Measurements from ENCODE around the gene SLC38A8. TPM values are rescaled to one million over a fixed set of nuclear protein-coding genes. Genes with fewer than 3 reads are reported as not detected.

Gene SLC38A8
- total RNA-seq, 1 donor from 2014 or later: not detected

DNA sequence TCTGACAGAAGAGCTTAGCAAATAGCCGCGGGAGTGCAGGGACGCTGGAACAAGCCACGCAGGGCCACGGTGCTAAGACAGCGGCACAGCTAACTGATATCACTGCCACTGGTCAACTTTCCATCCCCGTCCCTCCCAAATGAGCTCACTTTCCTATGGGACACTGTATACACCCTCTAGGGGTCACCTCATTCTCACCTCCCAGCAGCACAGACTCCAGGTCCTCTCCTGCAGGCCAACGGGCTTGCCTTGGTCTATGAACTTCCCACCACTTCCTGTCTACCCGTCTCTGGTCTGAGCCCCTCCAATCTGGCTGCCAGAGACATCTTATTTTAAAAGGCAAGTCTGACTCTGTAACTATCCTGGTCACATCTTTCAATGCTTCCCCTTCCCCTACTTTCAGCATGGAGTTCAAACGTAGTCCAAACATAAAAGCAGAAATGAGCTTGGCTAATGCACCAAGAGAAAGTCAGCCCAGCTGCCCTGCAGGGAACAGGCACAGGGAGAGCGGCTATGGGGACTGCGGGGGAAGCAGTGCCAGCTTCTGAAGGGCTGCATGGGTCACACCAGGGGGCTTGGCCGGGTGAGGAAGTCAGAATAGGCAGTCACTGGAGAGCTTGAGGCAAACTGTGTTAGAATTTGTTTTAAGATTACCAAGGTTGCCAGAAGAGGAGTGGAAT, 26.3 kb upstream of the SLC38A8 start:
- DNase-seq: no peak

DNA sequence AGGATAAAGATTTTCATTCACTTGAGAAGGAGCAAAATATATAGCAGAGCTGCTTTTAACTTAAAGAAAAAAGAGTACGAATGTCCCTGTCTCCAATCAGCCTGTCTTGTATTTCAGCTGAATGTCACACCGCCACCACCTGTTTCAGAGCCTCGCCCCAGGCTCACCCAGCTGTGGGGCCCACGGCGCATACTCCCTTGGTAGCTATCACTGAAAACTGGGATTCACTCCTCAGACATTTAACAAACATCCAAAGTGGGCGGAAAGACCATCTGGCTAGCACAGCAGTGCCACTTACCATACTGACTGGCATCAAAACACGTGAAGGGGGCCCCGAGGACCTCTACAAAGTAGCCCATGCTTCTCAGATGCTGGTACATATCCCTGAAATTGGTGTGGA, 25.4 kb upstream of the SLC38A8 start:
- DNase-seq: no peak

DNA sequence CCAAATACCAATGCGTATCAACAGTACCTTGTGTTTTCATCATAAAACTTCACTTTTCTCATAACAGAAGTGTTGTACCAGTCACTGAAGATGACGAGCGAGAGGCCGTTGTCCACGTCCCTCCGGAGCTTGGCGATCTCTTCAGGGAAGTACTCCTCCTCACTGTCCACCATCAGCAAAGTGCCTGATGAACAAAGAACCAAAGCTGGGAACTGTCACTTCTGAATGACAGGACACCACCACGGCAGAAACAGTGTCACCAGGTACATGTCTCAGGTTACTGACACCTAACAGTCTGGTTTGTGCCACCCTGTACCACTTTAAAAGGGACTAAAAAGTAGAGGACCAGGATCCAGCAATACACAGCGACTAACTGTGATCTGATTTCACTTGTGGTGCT, 25.0 kb upstream of the SLC38A8 start:
- no peak for DNase-seq

DNA sequence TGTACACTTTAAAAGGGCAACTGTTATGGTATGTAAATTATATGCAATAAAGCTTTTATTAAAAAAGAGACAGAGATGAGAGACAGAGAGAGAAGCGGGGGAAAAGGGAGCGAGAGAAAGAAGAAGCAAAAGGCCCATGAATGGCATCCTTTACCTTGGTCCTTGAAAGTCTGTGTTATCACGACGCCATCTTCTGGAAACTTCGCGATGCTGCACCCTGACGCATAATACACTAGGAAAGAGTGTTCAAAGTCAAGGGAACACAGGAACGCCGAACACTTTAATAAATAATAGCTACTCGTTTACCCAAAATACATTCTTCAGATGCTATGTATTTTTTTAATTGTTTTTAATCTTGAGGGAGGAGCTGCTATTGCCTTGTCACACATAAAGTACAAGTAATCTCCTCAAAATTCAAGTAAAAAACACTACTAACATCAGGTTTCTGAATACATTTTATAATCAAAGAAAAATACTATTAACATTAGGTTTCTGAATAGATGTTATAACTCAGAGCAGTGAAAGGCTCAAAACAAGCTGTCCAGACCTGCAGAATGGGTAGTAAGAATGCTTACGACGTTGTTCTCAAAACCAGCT, 23.0 kb upstream of the SLC38A8 start:
- DNase-seq: peak; percentile 79

DNA sequence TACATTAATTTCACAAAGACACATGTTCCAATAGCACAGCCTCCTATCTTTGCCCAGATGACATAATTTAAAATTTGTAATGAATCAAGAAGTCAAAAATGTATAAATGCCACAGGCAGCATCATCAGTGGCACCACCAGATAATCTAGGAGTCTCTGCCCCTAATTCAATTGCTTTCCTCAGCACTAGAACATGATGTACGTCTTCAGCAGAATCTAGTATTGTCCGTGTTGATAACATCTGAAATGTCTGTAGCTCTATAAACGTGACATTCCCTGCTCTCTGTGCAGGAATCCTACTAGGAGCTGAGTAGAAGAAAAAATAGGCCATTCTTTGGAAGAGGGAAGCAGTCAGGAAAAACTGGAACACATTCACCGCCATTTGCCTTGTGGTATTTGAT, 21.4 kb upstream of the SLC38A8 start:
- DNase-seq: no peak

DNA sequence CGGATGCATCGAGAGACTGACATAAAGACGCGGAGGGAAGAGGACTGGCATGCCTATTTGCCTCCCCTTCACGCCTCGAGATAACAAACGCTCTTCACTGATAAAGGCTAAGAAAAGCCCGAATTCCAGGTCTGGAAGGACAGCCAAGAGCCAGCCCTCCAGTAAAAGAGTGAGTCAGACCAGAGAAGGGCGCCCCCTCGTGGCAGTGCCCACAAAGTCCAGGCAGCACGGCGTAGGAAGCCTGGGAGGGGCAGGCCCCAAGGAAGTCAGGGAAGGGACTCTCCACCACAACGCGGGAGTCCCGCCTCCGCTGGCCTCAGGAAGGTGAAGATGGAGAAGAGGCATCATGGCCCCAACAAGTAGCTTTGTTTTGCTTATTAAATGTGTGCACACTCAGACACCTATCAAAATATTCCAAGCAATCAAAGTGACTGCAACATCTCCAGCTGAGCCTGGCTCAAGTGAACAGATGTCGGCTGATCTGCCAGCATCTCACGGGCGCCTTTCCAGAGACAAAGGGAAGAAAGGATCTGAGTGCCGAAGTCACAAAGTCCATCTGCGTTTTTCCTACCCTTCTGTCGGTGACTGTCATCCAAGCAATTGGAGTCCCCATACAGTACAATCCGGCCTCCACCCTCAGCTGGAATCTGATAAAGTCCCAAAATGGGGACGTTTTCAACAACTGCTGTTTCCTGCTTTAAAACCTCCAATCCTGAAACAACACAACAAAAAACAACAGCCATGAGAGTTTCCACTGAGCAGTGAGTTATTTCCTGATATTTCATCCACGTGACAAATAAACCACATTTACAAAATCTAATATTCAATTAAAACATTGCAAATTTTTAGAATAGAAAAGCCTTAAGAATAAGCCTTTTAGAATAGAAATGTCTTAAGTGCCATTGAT, 20.4 kb upstream of the SLC38A8 start:
- DNase-seq: peak; percentile 84

DNA sequence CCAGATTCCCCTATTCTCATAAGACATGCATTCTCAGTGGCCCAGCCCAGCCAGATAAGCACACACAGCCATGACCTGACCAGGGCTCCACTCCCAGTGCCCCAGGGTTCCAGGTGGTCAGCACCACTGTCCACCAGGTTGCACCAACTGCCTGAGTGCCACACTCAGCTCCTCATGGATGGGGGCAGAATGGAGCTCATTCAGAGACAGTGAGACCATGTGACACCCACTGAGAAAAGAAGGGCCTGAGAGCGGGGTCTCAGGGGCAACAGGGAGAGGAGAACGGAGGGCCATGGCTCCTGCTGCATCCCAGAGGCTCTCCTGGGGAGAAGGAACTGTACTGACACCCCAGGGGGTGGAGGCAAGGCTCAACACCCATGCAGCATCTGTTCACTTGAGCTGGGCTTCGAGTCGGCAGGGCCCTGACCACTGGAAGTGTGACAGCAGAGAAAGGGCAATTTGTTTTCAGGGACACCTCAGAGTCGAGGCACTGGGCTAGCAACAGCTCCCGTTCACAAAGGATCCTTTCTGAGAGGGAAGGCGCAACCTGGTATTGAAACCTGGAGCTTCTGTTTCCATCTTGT, 18.7 kb upstream of the SLC38A8 start:
- no peak for DNase-seq

DNA sequence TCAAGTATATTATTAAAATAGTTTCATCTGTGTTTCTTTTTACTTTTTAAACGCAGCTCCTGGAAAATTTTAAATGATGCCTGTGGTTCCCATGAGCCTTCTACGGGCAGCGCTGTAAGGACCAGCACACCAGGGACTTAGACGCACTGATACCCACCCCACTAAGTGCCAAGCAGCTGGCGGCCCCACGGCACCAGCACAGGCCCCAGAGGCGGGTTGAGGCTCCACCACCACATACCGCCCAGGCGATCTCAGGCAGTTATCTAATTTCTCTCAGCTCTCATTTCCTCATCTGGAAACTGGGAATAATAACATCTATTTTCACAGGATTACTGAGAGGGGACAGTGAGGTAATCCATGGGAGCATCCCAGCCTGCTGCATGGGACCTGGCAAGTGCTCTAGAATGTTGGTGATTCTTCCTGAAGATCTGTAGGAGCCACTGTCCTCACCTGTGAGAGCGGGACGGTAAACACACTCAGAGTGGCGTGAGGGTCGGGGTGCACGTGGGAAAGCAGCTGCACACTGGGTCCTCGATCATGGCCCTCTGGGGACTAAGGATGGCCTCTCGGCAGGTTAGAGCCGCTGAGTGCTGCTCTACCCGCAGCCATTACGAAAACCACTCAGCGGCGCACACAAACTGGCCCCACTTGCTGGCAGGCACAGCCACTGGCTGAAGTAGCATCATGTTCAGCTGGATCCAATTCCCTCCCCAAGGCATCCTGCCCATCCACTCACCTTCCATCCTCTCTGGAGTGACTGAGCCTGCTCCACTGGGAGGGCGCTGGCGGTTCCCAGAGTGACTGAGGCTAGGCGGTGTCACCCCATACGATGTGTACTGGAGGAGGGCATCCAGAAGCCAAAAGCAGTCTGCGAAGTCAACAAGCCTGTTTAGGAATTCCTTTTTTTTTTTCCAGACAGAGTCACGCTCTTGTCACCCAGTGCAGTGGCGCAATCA, 17.6 kb upstream of the SLC38A8 start:
- no peak for DNase-seq

DNA sequence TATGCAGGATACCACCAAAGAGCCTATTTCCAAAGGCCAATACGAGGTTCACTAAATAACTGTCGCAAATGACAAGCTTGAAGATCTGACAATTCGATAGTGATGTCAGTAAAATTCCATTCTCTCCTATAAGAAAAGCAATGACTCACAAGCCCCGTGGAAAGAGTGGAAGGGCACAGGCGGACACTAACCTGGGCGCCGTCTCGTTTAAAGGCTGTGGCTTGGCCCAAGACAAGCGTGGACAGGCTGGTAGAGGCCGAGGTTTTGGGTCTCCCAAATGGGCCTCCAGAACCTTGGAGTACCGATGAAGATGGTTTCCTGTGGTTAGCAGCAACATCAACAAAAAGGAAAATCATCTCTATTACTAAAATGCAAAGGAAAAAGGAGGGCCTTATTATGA, 16.5 kb upstream of the SLC38A8 start:
- DNase-seq: no peak

DNA sequence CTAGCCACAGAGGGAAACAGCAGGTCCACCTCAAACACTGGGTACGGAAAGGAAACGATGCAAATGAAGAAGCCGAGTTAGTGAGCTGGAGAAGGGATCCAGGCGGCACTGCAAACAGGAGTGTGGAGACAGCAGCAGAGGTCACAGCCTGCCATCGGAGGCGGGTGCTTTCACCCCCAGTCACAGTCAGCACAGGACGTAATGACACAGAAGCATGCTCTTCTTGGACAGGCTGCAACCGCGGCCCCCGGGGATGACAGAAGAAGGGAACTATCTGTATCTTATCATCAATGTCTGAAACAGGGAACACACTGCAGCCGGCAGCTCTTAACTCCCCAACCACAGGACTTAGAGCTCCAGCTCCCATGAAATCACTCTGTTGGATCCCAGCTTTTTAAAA, 16.1 kb upstream of the SLC38A8 start:
- no peak for DNase-seq

DNA sequence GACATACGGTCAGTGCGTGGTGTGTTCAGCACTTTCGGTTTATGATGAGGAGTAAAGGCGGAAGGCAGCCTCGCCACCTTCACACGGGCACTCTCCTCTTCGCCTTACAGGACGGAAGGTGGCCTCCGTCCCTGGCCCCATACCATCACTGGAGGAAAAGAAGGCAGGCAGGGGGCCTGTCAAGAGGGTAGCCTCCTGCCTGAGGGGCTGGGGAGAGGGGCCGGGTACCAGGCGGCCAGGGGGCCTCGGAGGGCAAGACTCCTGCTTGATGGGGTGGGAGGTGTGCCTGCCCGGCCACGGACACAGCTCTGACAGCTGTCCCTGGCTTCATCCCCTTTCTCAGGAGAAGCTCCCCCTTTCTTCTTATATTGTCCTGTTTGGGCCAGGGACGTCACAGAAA, 15.6 kb upstream of the SLC38A8 start:
- DNase-seq: no peak

DNA sequence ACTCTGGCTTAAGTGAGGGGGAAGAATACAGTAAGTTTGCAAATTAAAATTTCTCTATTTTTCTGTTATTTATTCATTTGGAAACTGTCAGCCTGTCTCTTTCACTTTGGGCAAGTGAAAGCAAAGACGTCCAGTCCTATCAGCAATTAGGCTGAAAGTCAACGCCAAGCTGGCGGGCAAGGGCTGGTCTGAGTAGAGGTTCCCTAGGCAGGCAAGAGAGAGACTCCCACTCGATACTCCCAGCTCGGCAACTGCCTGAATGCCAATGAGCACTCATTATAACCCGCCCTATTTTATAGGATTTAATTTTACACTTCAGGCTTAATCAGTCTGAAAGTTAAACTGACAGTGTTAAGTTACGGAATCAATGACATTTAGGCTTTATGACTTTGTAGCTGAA, 14.3 kb upstream of the SLC38A8 start:
- no peak for DNase-seq

DNA sequence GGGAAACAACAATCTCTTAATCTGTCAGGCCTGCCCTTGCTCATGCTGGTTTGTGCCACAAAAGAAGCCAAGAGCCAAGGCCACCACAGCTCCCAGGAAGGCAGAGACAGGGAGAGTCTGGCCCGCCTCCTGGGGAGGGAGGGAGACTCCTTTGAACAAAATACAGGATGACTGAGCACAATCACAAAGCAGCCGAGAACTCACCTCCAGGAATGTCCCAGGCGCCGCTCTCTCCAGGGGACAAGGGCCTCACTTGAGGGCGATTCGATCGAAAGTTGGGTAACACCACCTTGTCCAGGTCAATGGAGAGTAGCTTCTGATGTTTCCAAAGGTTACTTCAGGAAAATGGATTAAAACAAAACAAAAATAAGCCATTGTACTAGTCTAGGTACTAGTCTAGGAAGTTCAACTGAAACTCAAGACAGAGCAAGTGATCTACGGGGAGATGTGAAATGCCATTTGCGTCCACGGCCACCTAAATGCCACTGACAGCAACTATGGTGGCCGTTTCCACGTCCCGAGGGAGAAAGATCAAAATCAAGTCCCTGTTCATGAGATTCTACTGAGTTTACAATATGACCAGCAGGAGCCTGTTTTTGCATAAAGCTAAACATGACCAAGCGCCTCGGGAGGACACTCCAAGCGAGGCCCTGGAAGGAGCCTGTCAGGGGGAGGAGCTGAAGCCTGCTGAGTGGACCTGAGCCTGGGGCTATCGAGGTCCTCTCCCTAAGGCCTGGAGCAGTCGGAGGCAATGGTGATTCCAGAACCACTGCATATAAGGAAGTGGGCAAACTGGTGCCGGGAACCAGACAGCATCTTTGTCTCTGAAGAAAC, 13.4 kb upstream of the SLC38A8 start:
- DNase-seq: no peak

DNA sequence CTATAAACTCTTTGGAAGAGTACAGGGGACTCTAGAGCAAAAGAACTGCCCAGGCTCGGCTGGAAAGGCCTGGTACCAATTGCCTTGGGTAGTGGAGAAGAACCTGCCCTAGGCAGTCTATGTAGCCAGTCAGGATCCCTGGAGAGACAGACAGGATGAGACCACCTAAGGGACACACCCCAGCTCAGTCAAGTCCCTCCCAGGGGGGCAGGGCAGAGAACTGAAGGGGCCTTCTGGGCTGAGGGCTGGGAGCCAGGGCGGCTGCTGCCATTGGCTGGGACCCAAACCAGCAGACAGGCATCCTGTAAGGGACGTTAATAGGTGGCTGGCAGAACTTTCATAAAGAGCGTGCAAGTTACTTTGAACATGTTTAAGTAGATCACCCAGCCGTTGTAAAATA, 12.8 kb upstream of the SLC38A8 start:
- peak; percentile 71 for DNase-seq

DNA sequence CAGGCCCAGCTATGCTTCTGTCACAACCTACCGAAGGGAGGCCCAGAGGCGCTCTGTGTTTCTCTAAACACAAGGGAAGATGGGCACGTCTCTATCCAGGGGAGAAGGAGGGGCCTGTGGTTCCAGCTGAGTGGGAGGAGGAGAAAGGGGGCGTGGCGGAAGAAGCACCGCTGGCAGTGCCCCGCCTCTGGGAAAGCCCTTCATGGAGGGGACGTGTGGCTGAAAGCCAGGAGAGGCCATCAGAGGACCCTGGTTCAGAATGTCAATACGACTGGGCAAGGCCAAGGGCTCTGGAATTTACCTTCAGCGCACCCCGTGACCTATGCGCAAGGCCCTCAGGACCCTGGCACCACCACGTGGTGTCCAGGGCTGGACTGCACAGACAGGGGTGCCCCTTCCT, 12.3 kb upstream of the SLC38A8 start:
- no peak for DNase-seq

DNA sequence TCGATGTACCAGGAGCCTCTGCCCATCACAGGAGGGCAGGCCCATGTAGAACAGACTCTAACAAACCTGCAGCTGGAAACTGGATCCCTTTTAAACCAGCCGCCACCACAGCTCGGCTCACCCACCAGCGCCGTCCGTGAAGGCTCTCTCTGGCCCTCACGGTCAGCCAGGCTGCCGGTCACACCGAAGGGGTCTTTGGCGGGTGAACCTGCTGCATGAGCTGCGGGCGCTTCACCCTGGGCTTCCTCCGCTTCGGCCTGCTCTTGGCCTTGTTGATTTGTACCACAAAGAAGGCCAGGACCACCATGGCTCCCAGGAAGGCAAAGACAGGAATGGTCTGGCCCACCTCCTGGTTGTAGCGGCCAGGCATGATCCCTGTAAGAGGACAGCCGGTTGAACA, 11.7 kb upstream of the SLC38A8 start:
- DNase-seq: no peak

DNA sequence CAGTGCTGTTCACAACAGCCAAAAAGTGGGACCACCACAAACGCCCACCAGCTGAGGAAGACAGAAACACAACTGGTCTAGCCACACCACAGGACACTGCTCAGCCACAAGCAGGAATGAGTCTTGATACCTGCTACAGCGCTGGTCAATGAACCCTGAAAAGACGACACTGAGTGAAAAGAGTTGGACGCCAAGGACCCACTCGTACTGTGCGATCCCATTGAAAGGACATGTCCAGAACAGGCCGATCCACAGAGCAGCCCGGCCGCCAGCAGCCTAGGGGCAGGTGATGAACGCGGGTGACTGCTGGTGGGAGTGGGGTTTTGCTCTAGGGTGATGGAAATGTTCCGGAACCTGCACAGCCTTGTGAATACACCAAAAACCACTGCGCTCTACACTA, 10.6 kb upstream of the SLC38A8 start:
- DNase-seq: no peak

DNA sequence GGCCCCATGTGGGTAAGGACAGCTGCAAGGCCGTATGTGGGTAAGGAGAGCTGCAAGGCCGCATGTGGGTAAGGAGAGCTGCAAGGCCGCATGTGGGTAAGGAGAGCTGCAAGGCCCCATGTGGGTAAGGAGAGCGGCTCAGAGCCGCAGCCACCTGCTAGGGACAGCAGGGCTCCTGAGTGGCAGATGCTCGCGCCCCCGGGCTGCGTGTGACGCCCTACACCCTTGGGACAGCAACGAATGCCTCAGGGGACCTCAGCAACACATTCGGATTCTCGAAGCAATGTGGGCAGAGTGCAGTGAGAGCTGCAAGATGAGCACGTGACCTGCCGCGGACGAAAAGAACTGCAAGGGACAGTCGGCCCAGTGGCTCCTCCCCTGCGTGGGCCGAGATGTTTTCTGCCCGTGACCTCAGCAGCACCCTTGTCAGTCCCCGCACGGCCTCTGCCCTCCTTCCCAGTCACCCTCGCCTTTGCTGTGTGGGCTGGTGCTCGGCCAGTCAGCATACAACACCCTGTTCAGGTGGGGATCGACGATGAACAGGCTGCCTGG, 9.6 kb upstream of the SLC38A8 start:
- no peak for DNase-seq

DNA sequence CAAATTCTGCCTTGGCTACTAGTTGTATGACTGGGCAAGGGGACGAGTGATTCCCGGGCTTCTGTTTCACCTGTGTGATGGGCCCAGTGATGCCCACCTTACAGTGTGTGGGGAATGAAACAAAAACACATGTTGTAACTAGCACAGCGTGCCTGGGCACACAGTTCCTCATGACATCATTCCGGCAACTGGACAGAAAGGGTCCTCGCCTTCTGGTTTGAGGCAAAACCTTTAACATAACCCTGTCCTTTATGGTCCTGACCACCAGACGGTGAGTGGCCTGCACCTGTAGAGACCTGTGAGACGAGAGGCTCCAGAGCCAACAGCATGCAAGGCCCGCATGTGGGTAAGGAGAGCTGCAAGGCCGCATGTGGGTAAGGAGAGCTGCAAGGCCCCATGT, 7.7 kb upstream of the SLC38A8 start:
- DNase-seq: no peak

DNA sequence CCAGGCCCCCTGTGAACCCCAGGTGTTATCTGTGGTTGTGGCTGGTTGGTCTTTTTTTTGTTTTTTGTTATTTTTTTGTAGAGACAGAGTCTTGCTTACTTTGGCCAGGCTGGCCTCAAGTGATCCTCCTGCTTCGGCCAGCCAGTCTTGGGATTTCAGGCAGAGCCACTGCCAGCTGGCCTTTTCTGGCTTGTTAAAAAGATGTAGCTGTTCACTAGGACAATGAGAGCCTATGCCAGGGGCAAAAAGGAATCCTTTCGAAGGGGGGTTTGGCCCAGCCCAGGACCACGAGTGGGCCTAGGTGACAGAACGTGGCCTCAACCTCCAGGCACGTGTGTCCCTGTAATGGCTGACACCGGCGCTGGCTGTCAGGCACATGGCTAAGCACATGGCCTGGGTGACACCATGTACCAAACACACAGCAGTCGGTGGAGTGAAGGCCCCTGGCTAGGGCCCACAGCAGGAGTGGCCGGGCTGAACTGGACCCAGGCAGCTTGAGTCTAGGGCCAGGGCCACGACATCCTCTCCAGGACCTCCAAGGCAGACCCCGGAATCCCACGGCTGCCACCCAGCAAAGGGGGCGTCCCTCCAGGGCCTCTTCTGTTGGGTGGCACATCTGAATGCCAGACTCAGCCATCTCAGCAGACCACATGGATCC, 6.9 kb upstream of the SLC38A8 start:
- no peak for DNase-seq

All from tongue (tissue), 2 donors.